OCI-LY7 (cell line): ENCODE data around the gene THSD8. TPM values are rescaled to one million over a fixed set of nuclear protein-coding genes. Genes with fewer than 3 reads are reported as not detected.

Experiments used
- BruUV-seq: library from RNA; stranded (reverse); fragments of 400-500 nt; replicated peaks from 2 replicates; lab custom pipeline; 2021; lab: Mats Ljungman, UMichigan
- CTCF ChIA-PET: fragments of 300-600 bp; sonication (Branson Sonifier 250); formaldehyde crosslinking; loops from one replicate; lab custom pipeline; 2022; ENCODE audit warnings: antibody characterized with exemption; ENCODE audit not compliant: unreplicated experiment; lab: Charles Lee
- POLR2A ChIA-PET: fragments of 300-600 bp; sonication (Branson Sonifier 250); formaldehyde crosslinking; loops from one replicate; lab custom pipeline; 2022; ENCODE audit warnings: antibody characterized with exemption; lab: Charles Lee
- DNase-seq: peaks from one replicate; pipeline ENCODE4 v3.0.0-alpha.2; 2015; ENCODE audit warnings: low spot score
- H2AFZ ChIP-seq: fragments of 200-600 bp; sonication (generic), shearing (Covaris generic); 2 replicates; pipeline ENCODE4 v1.6.1; 2014; ENCODE audit warnings: mild to moderate bottlenecking, antibody characterized with exemption, low read length, moderate library complexity
- H3K27ac ChIP-seq: fragments of 200-600 bp; sonication (generic); 2 replicates; pipeline ENCODE4 v1.5.1; 2014; ENCODE audit warnings: mixed run types, low read depth, mild to moderate bottlenecking, moderate library complexity, low read length, inconsistent platforms; ENCODE audit not compliant: poor library complexity, severe bottlenecking
- H3K36me3 ChIP-seq: fragments of 200-600 bp; sonication (generic); 2 replicates; pipeline ENCODE4 v1.6.1; 2014; ENCODE audit warnings: mild to moderate bottlenecking, antibody characterized with exemption, low read length, moderate library complexity, mixed read lengths; ENCODE audit not compliant: insufficient read depth
- H3K4me1 ChIP-seq: fragments of 200-600 bp; sonication (generic); 2 replicates; pipeline ENCODE4 v1.5.1; 2014; ENCODE audit warnings: mild to moderate bottlenecking, low read length; ENCODE audit not compliant: insufficient read depth, poor library complexity, severe bottlenecking
- H3K4me2 ChIP-seq: fragments of 200-600 bp; sonication (generic); 2 replicates; pipeline ENCODE4 v1.6.1; 2014; ENCODE audit warnings: mild to moderate bottlenecking, low read length
- H3K4me3 ChIP-seq: fragments of 200-600 bp; sonication (generic); 2 replicates; pipeline ENCODE4 v1.5.1; 2014; ENCODE audit warnings: mild to moderate bottlenecking, low read depth, low read length; ENCODE audit not compliant: poor library complexity, severe bottlenecking
- H3K79me2 ChIP-seq: fragments of 200-600 bp; sonication (generic); 2 replicates; pipeline ENCODE4 v1.6.1; 2016; ENCODE audit warnings: low read depth, mild to moderate bottlenecking, low read length, moderate library complexity, mixed read lengths; ENCODE audit not compliant: insufficient read depth
- H3K9me2 ChIP-seq: fragments of 200-600 bp; sonication (generic); 2 replicates; pipeline ENCODE4 v1.6.1; 2016; ENCODE audit warnings: mild to moderate bottlenecking, low read length, mixed read lengths; ENCODE audit not compliant: insufficient read depth
- H3K9me3 ChIP-seq: fragments of 200-600 bp; sonication (generic); 2 replicates; pipeline ENCODE4 v1.6.1; 2014; ENCODE audit warnings: mild to moderate bottlenecking, mixed run types, low read length, mixed read lengths
- H4K20me1 ChIP-seq: fragments of 200-600 bp; sonication (generic); 2 replicates; pipeline ENCODE4 v1.6.1; 2014; ENCODE audit warnings: mild to moderate bottlenecking, antibody characterized with exemption, low read length, moderate library complexity, mixed read lengths; ENCODE audit not compliant: insufficient read depth
- CTCF ChIP-seq: fragments of 200-600 bp; sonication (generic); conservative IDR thresholded peaks from 2 replicates; pipeline ENCODE4 v1.5.1; 2014; ENCODE audit warnings: mild to moderate bottlenecking, antibody characterized with exemption, low read length, moderate library complexity, mixed read lengths
- EZH2phosphoT487 ChIP-seq: fragments of 200-600 bp; sonication (generic); IDR thresholded peaks from 2 replicates; pipeline ENCODE4 v1.6.1; 2018; ENCODE audit warnings: low read depth, borderline replicate concordance, mild to moderate bottlenecking, mixed run types, antibody characterized with exemption, low read length, moderate library complexity, mixed read lengths
- intact Hi-C: fragments of 100-400 bp; cut with micrococcal nuclease; formaldehyde crosslinking; loops from one replicate; pipeline ENCODE4 v1.10.0; 2022; ENCODE audit not compliant: unreplicated experiment
- total RNA-seq, 2 experiments: library from RNA; depleted of rRNA in 1 of 2; stranded (reverse); fragments of >200 nt in 1 of 2; shearing (Covaris generic) in 1 of 2; gene quantifications; 2 replicates each; pipeline ENCODE4 v1.2.3, GENCODE V29; 2014 to 2022

THSD8 gene
- total RNA-seq, 2 experiments from 2014 or later, result 42.7 TPM; not detected in 1

- Histone ChIP-seq H3K27ac (peak overlapping the region; percentile 77), H4K20me1 (no peaks in the 10 kb centered on the region; the same call in 1 of the 2 replicates), H3K4me3 (peak overlapping the region; percentile 84), H3K79me2 (peaks cover 8% of the 10 kb centered on the region), H3K4me2 (peak overlapping the region; percentile 95), H3K9me2 (no peaks in the 10 kb centered on the region), H3K36me3 (no peaks in the 10 kb centered on the region), H2AFZ (peak overlapping the region; percentile 35; the same call in 1 of the 2 replicates), H3K9me3 (no peaks in the 10 kb centered on the region), H3K4me1 (peaks cover 48% of the 10 kb centered on the region)
- no TSS peak for BruUV-seq
- ChIA-PET POLR2A (interaction anchor here (1.2 to 2.2 kb wide), 3 partner anchors 8 to 14 kb away, joined by 5 to 10 read pairs (median 5); partner anchors contain the start of gene THSD8), CTCF (interaction anchor here (2.8 kb wide), 1 partner anchor 13 kb away, joined by 20 read pairs; no protein-coding TSS in a partner anchor)
- DNase-seq, result peak; percentile 19
- intact Hi-C loops, result loop anchor here (1.0 to 5.0 kb wide), 2 partner anchors 13 to 68 kb away; partner anchors contain the start of gene TNPO2
- TF ChIP-seq CTCF (no peak), EZH2phosphoT487 (no peak)
Measured at GRCh38 chr19:12790628-12791344, 11.1 kb upstream of the THSD8 start.

- POLR2A ChIA-PET, result interaction anchor here (1.2 to 2.2 kb wide), 4 partner anchors 9 to 15 kb away, joined by 4 to 10 read pairs (median 5); partner anchors contain the start of gene THSD8
- CTCF ChIA-PET, result interaction anchor here (0.6 to 2.8 kb wide), 3 partner anchors 13 to 25 kb away, joined by 3 to 20 read pairs (median 4); no protein-coding TSS in a partner anchor
- intact Hi-C loops, result loop anchor here (1.0 to 5.0 kb wide), 3 partner anchors 14 to 69 kb away; partner anchors contain the start of genes TNPO2 and TRIR
- Histone ChIP-seq H3K27ac (peak within 1 kb of the TSS; percentile 77), H4K20me1 (no peaks in the 10 kb centered on the region; the same call in 1 of the 2 replicates), H3K4me1 (peaks cover 48% of the 10 kb centered on the region), H3K9me3 (no peaks in the 10 kb centered on the region), H3K9me2 (no peaks in the 10 kb centered on the region), H3K79me2 (peaks cover 8% of the 10 kb centered on the region), H2AFZ (peak within 1 kb of the TSS; percentile 35; the same call in 1 of the 2 replicates), H3K4me2 (peak within 1 kb of the TSS; percentile 95), H3K4me3 (peak within 1 kb of the TSS; percentile 84), H3K36me3 (no peaks in the 10 kb centered on the region)
- DNase-seq, result peak; percentile 96
- BruUV-seq, result no TSS peak
- TF ChIP-seq EZH2phosphoT487 (no peak), CTCF (no peak; the same call in 1 of the 2 replicates)
Measured at GRCh38 chr19:12791345-12792050, 10.4 kb upstream of the THSD8 start, which contains the start of gene JUNB. TSS of gene JUNB (plus strand) at chr19:12791486. CDS start at chr19:12791772, 286 bp downstream.
